CD14-positive monocyte (primary cell): ENCODE measurements around the gene MAD1L1. TPM values are rescaled to one million over a fixed set of nuclear protein-coding genes. Genes with fewer than 3 reads are reported as not detected.

Experiments
- DNase-seq, 3 donors: peaks; one replicate each; pipeline ENCODE4 v3.0.0-alpha.2; 2011 to 2022
- H2AFZ ChIP-seq: 2 replicates; pipeline ENCODE4 v1.6.0; 2012; ENCODE audit warnings: mild to moderate bottlenecking, low read depth, low read length, inconsistent platforms; ENCODE audit not compliant: insufficient read depth, poor library complexity, severe bottlenecking
- H3K27ac ChIP-seq, 2 donors: 1 replicate in 1 of 2; 2 replicates in 1 of 2; pipeline ENCODE4 v1.5.1; 2012 to 2013; ENCODE audit warnings: low read length in 2 of 2, control low read depth in 1 of 2, inconsistent platforms in 1 of 2, low read depth in 1 of 2, mild to moderate bottlenecking in 1 of 2
- H3K27me3 ChIP-seq, 2 donors: one replicate each; pipeline versions ENCODE4 v1.6.0 to v1.6.1; 2011 to 2013; ENCODE audit warnings: low read length in 2 of 2; ENCODE audit not compliant: control insufficient read depth in 2 of 2, insufficient read depth in 2 of 2
- H3K36me3 ChIP-seq, 2 donors: replicated peaks in 1 of 2; 1 replicate in 1 of 2; 2 replicates in 1 of 2; pipeline versions ENCODE4 v1.5.1 to v1.6.1; 2012 to 2013; ENCODE audit warnings: low read length in 2 of 2, control low read depth in 1 of 2, inconsistent platforms in 1 of 2, mild to moderate bottlenecking in 1 of 2; ENCODE audit not compliant: insufficient read depth in 2 of 2, control insufficient read depth in 1 of 2
- H3K4me1 ChIP-seq, 2 donors: 1 replicate in 1 of 2; 2 replicates in 1 of 2; pipeline versions ENCODE4 v1.5.1 to v1.6.1; 2012 to 2013; ENCODE audit warnings: low read length in 2 of 2, control low read depth in 1 of 2, inconsistent platforms in 1 of 2, mild to moderate bottlenecking in 1 of 2, moderate library complexity in 1 of 2; ENCODE audit not compliant: insufficient read depth in 2 of 2, control insufficient read depth in 1 of 2
- H3K4me2 ChIP-seq: replicated peaks from 2 replicates; pipeline ENCODE3; 2012; ENCODE audit warnings: low read length, moderate library complexity, mild to moderate bottlenecking; ENCODE audit not compliant: poor library complexity, severe bottlenecking; ENCODE audit errors: extremely low read depth
- H3K4me3 ChIP-seq, 3 experiments: fragments of 200-600 bp in 1 of 3; sonication (generic) in 1 of 3; replicated peaks in 1 of 3; 1 replicate in 2 of 3; 2 replicates in 1 of 3; pipeline ENCODE4 v1.5.1; 2011 to 2013; ENCODE audit warnings: low read length in 3 of 3, mild to moderate bottlenecking in 3 of 3, control low read depth in 2 of 3, low read depth in 2 of 3, inconsistent platforms in 1 of 3, moderate library complexity in 1 of 3
- H3K79me2 ChIP-seq: 2 replicates; pipeline ENCODE4 v1.6.0; 2012; ENCODE audit warnings: mild to moderate bottlenecking, control low read depth, inconsistent platforms, low read length, moderate library complexity; ENCODE audit not compliant: insufficient read depth
- H3K9ac ChIP-seq: 2 replicates; pipeline ENCODE4 v1.6.0; 2017; ENCODE audit warnings: low read length, mild to moderate bottlenecking; ENCODE audit not compliant: insufficient read depth, poor library complexity, severe bottlenecking
- H3K9me3 ChIP-seq, 2 donors: replicated peaks in 1 of 2; 1 replicate in 1 of 2; 2 replicates in 1 of 2; pipeline versions ENCODE4 v1.5.1 to v1.6.1; 2012 to 2013; ENCODE audit warnings: low read length in 2 of 2, control low read depth in 1 of 2; ENCODE audit not compliant: control insufficient read depth in 1 of 2, insufficient read depth in 1 of 2
- H4K20me1 ChIP-seq: 2 replicates; pipeline ENCODE4 v1.6.0; 2012; ENCODE audit warnings: mild to moderate bottlenecking, low read length, control low read depth, moderate library complexity; ENCODE audit not compliant: insufficient read depth
- H3K27ac Mint-ChIP-seq, 7 donors: one replicate each; pipeline ENCODE4 v1.8.0; 2020; ENCODE audit warnings: mild to moderate bottlenecking in 7 of 7, mixed read lengths in 7 of 7, moderate library complexity in 6 of 7, inconsistent platforms in 2 of 7
- H3K27me3 Mint-ChIP-seq, 3 donors: one replicate each; pipeline ENCODE4 v1.8.0; 2021 to 2022; ENCODE audit warnings: low read depth in 3 of 3, mild to moderate bottlenecking in 3 of 3, mixed read lengths in 3 of 3, moderate library complexity in 3 of 3, inconsistent platforms in 1 of 3
- H3K36me3 Mint-ChIP-seq, 2 donors: one replicate each; pipeline ENCODE4 v1.8.0; 2020; ENCODE audit warnings: mixed read lengths in 2 of 2, inconsistent platforms in 1 of 2, mild to moderate bottlenecking in 1 of 2
- H3K4me1 Mint-ChIP-seq: one replicate; pipeline ENCODE4 v1.8.0; 2020; ENCODE audit warnings: mild to moderate bottlenecking, mixed read lengths
- H3K4me3 Mint-ChIP-seq, 2 donors: one replicate each; pipeline ENCODE4 v1.8.0; 2020; ENCODE audit warnings: mild to moderate bottlenecking in 2 of 2, mixed read lengths in 2 of 2, moderate library complexity in 1 of 2
- H3K9me3 Mint-ChIP-seq, 7 donors: one replicate each; pipeline ENCODE4 v1.8.0; 2020 to 2022; ENCODE audit warnings: mixed read lengths in 7 of 7, mild to moderate bottlenecking in 6 of 7, moderate library complexity in 6 of 7, inconsistent platforms in 2 of 7
- WGBS: methylation state at CpG from one replicate; pipeline ENCODE4 v1.1.5; 2013; ENCODE audit warnings: missing lambda C conversion rate; ENCODE audit not compliant: insufficient coverage; 5-methylcytosine and 5-hydroxymethylcytosine counted together
- intact Hi-C, 2 donors: fragments of 100-400 bp; cut with micrococcal nuclease; formaldehyde crosslinking; loops; one replicate each; pipeline versions ENCODE4 v1.15.0 to v1.15.1; 2023
- polyA plus RNA-seq, 3 donors: library from polyadenylated mRNA; depleted of rRNA in 1 of 3; unstranded in 2 of 3; stranded (reverse) in 1 of 3; fragments of 300-500 nt in 2 of 3; fragments of >200 nt in 1 of 3; fragmentation: Illumina TruSeq in 2 of 3; gene quantifications; 1 replicate in 2 of 3; 2 replicates in 1 of 3; pipeline ENCODE4 v1.2.3, GENCODE V29; 2012 to 2021
- TF ChIP-seq, protein P1 (sequence below): fragments of 200-600 bp; IDR thresholded peaks from one replicate; pipeline ENCODE4 v1.8.0; 2022; ENCODE audit warnings: antibody characterized with exemption, mild to moderate bottlenecking

The MAD1L1 gene
- polyA plus RNA-seq, 3 donors = 22.0 to 39.4 (median 33.2) TPM

DNA sequence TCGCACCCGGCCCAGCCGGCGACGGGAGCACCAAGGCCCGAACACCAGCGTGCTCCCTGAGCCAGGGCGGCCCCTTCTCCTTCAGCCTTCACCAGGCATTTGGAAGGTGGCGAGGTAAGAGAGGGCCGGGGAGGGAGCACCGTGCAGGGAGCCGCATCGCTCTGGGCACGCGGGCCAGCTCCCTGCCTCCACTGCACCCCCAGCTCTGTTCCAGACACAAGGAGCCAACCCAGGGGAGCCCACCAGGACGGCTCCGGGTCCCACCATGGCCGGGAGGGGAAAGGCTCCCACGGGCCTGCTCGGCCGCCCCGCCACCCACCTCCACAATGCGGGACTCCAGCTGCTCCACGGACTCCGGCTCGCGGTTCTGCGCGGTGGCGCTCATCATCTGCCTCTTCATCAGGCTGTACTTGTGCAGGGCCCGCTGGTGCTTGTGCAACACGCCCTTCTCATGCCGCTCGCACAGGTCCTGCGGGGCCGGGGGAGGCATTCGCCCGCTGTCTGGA, 24.4 kb upstream of the MAD1L1 start:
- TF ChIP-seq, protein P1, sequence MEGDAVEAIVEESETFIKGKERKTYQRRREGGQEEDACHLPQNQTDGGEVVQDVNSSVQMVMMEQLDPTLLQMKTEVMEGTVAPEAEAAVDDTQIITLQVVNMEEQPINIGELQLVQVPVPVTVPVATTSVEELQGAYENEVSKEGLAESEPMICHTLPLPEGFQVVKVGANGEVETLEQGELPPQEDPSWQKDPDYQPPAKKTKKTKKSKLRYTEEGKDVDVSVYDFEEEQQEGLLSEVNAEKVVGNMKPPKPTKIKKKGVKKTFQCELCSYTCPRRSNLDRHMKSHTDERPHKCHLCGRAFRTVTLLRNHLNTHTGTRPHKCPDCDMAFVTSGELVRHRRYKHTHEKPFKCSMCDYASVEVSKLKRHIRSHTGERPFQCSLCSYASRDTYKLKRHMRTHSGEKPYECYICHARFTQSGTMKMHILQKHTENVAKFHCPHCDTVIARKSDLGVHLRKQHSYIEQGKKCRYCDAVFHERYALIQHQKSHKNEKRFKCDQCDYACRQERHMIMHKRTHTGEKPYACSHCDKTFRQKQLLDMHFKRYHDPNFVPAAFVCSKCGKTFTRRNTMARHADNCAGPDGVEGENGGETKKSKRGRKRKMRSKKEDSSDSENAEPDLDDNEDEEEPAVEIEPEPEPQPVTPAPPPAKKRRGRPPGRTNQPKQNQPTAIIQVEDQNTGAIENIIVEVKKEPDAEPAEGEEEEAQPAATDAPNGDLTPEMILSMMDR = no peak
- H3K4me1 ChIP-seq = peaks cover 7 to 10% of the 10 kb centered on the region in 2 donors
- Mint-ChIP-seq H3K4me1 (peaks cover 9% of the 10 kb centered on the region), H3K27me3 (peaks cover 0 to 4% (median 2%) of the 10 kb centered on the region in 3 donors), H3K9me3 (peaks cover 0 to 2% (median 0%) of the 10 kb centered on the region in 7 donors), H3K4me3 (no peak overlapping the region), H3K27ac (no peak overlapping the region), H3K36me3 (peaks cover 41 to 56% of the 10 kb centered on the region in 2 donors)
- H3K4me3 ChIP-seq = no peak overlapping the region
- no peaks in the 10 kb centered on the region for H3K9me3 ChIP-seq
- H4K20me1 ChIP-seq = no peaks in the 10 kb centered on the region
- H3K27ac ChIP-seq = no peak overlapping the region
- intact Hi-C loops = no loop called here
- H3K79me2 ChIP-seq = no peaks in the 10 kb centered on the region
- no peak for DNase-seq
- H3K4me2 ChIP-seq = no peak overlapping the region
- 97% methylated on average over 32 of the region's 38 CpGs for WGBS
- H3K36me3 ChIP-seq = peaks cover 35 to 46% of the 10 kb centered on the region in 2 donors
- H2AFZ ChIP-seq = no peak overlapping the region
- no peak overlapping the region for H3K9ac ChIP-seq
- no peaks in the 10 kb centered on the region for H3K27me3 ChIP-seq

DNA sequence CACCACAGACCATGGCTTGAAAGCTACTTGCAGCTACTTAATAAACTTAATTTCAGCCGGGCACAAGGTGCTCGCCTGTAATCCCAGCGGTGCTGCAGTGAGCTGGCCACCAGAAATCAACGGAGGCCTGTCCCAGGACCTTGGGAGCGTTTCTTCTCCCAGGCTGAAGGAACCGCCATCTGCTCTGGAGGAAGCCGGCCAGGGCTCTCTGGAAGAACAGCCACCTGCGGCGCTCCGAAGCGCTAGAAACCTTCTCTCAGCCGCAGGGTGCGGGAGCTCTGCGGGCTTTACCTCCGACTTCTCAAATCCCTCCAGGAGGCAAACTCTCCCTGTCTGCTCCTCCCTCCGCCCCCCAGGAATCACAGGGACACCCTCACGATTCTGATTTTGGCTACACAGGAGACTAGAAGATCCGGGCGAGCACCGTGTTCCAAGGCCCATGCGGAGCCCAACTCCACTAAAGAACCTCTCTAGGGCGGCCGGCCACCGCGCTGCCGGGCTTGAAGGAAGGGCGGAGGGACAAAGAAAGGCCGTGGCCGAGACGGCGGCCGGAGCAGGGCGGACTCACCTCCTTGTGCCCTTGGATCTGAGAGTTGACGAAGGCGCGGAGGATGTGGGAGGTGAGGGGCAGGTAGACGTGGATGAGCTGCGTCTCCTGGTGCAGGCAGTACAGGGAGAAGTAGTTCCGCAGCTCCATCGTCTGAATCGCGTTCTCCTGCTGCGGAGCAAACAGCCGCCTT, 23.7 kb upstream of the MAD1L1 start:
- 97% methylated on average over 43 of the region's 44 CpGs for WGBS
- Histone ChIP-seq H3K9ac (no peak overlapping the region), H3K79me2 (no peaks in the 10 kb centered on the region), H3K4me1 (peaks cover 3 to 4% of the 10 kb centered on the region in 2 donors), H3K36me3 (peaks cover 35 to 46% of the 10 kb centered on the region in 2 donors), H3K27me3 (no peaks in the 10 kb centered on the region), H3K27ac (no peak overlapping the region), H4K20me1 (no peaks in the 10 kb centered on the region), H2AFZ (no peak overlapping the region), H3K4me2 (no peak overlapping the region), H3K9me3 (no peaks in the 10 kb centered on the region), H3K4me3 (no peak overlapping the region)
- Mint-ChIP-seq H3K4me3 (no peak overlapping the region), H3K9me3 (peaks cover 0 to 2% (median 0%) of the 10 kb centered on the region in 7 donors), H3K27me3 (peaks cover 0 to 4% (median 2%) of the 10 kb centered on the region in 3 donors), H3K4me1 (peaks cover 6% of the 10 kb centered on the region), H3K27ac (peak overlapping the region in 1 of 7 donors; percentile 18), H3K36me3 (peaks cover 41 to 57% of the 10 kb centered on the region in 2 donors)
- intact Hi-C loops = no loop called here
- TF ChIP-seq, protein P1 = no peak
- DNase-seq = no peak
